ENCODE data around the gene CFL2.
"Not testable (repeated sequence)": the region's sequence is repeated elsewhere in the genome, so short reads cannot be mapped to it uniquely, and the experiment has no call there.

CFL2 gene

DNA sequence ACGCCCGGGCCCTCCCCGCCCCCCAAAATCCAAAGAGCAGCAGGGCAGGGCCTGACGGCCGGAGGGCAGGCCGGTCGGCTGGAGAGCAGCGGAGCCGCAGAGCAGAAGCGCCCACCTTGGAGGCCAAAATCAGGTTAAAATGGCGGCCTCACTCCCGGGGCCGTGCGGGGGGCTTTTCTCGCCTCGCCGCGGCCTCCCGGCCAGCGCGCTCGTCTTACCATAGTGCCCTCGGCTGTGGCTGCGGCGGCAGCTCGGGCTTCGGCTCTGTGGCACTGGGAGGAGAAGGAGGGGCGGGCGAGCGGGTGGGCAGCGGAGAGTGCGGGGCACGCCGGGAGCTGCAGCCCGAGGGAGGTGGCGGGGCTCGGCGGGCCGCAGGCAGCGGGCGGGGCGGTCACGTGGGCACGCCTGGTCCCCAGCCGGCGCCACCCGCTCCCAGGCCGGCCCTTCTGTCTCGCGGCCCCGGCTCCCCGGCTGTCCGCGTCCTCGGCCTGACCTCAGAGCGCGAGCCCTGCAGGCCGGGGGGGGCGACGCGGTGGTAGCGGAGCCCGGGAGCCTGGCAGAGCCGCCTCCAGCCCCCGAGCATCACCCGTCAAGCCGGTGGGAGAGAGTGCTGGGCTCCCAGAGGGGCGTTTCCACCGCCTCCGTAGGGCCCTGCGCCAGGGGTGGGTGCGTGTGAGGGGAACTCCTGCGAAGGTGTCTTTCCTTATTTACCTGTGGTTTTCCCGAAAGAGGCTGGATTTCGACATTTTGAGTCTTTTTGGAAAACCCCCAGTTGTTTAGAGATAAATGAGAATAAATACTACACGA, at the start of gene CFL2:
TSS of gene CFL2 (minus strand) at position 274 of the 807 bp plus-strand sequence. CDS start at position 221, 53 bp downstream.
- DNase-seq: no peak

- no peak for DNase-seq
Measured at GRCh38 chr14:34755215-34755614, 40.8 kb upstream of the CFL2 start.

DNA sequence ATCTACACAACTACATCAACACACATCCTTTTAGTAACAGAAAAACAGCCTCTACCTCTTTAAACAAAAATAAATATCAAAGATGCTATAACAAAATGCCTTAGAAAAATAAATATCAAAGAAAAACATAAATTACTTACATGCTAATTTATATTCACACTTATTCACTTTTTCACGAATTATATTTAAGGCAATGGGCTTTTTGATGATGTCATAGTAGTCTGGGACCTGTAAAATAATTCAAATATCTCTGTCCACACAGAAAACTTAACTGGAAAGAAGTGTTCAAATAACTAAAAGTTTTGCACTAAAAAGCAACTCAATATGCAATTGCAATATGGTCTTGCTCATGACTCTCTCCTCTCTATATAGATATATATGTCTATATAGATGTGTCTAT, 40.3 kb upstream of the CFL2 start:
- DNase-seq: no peak

DNA sequence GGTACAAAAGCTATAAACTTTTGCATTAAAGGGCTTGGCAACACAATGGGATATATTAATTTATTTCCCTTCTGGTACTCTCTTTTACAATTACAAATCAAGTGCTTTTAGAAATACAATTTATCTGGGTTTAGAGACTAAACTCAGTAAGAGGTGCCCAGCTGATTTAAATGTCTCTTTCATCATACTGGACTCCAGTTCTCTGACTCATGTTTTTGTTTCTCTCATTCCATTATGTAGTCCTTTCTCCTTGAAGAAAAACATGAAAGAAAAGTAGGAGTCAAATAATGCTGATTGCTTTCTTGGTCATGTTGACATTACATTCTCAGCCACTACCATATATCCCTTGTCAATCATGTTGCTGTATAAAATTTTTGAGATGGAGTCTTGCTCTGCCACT, 36.3 kb upstream of the CFL2 start:
- no peak for DNase-seq

DNA sequence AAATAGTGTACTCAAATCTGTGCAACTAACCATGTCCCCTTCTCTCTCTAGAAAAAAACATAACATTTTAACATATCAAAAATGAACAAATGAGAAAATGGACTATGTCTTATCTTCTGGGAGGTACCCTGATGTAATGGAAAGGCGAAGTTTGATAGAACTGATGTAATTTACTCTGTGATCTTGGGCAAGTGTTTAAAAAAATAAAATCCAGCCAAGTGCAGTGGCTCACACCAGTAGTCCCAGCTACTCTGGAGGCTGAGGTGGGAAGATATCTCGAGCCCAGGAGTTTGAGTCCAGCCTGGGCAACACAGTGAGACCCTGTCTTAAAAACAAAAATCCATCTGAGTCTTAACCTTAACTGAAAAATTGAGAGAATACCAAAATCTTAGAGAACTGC, 35.8 kb upstream of the CFL2 start:
- no peak for DNase-seq

GRCh38 chr14:34749408-34749807, 35.0 kb upstream of the CFL2 start:
- DNase-seq: no peak

GRCh38 chr14:34742270-34743115, 28.1 kb upstream of the CFL2 start:
- DNase-seq: no peak

DNA sequence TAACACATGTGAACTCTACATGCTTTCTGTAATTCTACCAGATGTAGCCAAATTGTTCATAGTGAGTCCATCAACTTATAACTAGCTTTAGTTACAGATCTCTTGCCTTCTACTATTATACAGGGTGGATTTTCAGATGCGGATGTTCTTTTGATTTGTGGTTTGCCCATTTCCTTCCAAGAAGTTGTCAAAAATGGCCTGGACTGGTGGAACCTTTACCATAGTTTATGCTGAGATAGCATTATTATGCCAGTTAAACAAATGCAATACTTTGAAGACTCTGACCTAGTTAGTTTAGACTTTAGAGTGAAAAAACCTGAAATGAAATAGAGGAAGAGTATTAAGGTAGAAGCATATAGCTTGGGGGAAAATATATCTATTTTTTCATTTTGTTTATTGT, 27.4 kb upstream of the CFL2 start:
- DNase-seq: no peak

GRCh38 chr14:34740139-34740538, 25.7 kb upstream of the CFL2 start:
- DNase-seq: not testable (repeated sequence)

DNA sequence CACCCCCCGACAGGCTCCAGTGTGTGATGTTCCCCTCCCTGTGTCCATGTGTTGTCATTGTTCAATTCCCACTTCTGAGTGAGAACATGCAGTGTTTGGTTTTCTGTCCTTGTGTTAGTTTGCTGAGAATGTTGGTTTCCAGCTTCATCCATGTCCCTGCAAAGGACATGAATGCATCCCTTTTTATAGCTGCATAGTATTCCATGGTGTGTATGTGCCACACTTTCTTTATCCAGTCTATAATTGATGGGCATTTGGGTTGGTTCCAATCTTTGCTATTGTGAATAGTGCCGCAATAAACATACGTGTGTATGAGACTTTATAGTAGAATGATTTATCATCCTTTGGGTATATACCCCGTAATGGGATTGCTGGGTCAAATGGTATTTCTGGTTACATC, 22.7 kb upstream of the CFL2 start:
- not testable (repeated sequence) for DNase-seq

- DNase-seq: no peak
Measured at GRCh38 chr14:34733245-34733644, 18.9 kb upstream of the CFL2 start.

GRCh38 chr14:34732802-34733201, 18.4 kb upstream of the CFL2 start:
- DNase-seq: no peak

- no peak for DNase-seq
Measured at GRCh38 chr14:34723867-34724266, 9.5 kb upstream of the CFL2 start.

GRCh38 chr14:34722723-34723545, 8.5 kb upstream of the CFL2 start:
- peak; percentile 11 for DNase-seq

- no peak for DNase-seq
Measured at GRCh38 chr14:34721129-34721528, 6.7 kb upstream of the CFL2 start.

GRCh38 chr14:34718750-34719304, 4.4 kb upstream of the CFL2 start:
- DNase-seq: no peak

DNA sequence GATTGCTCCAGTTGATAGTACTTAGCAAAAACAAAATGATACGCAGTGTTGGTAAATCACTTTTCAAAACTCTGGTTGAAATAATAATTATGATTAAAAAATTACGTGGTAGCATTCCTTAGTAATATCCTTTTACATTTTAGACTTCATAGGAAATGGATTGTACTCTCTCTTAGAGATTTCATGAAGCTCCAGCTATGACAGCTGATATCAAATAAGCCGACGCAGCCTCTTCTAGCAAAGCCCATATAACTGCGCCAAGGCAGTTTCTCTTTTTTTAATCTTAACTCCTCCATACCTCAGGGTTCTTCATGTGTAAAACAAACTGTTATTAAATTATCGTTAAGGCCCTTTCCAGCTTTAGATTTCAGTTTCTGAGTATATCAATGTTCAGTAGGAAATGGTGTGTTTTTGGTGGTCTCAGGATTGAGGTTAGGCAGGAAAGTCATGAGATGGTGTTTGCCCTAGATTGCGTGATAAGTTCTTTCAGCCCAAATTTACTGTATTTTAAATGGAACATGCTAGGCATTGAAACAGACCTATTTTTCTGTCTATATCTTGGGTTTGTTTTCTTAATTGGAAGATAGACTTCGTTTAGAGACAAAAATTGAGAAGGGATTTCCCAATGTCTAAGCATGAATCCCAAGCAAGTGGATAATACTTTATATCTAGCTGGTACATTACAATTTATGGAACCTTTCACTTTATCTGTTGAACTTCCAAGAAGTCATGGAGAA, 902 bp upstream of the CFL2 start:
- no peak for DNase-seq

- DNase-seq: no peak
Measured at GRCh38 chr14:34713681-34714319, 593 bp downstream of the CFL2 start.

DNA sequence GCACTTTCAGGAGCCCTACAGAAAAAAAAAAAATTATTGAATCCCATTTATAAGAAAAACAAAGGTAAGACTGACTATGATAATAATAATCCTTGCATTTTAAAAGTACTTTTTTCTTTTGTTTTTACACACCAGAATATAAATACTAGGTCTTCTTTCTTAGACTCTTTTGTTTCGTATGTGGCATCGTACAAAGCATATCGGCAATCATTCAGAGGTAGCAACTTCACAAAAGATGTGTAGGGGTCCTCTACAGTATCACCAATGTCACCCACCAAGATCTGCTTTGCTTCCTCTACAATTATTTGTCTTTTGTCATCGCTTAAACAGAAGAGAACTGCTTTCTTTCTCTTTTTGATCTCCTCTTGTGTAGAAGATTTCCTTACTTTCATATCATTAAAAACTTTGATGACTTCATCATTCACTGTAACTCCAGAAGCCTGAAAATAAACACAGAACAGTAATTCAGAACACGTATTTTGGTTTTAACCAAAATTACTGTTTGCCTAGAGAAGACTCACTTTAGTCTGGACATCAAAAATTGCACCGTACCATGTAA, 1.2 kb downstream of the CFL2 start:
- no peak for DNase-seq

- DNase-seq: no peak
Measured at GRCh38 chr14:34711796-34712712, 2.3 kb downstream of the CFL2 start.
